ENCODE results near the gene CAPN14.
A peak's percentile ranks its signal among the peaks of the same experiment; 100 is the strongest.

Gene CAPN14

GRCh38 chr2:31205186-31205585 is 12.1 kb downstream of the CAPN14 start:
- Mint-ChIP-seq H3K9me3 (no peaks in the 10 kb centered on the region), H3K27ac (peak overlapping the region in 1 of 3 experiments; percentile 16), H3K36me3 (ENCODE audit: low read depth) (no peaks in the 10 kb centered on the region), H3K4me1 (no peaks in the 10 kb centered on the region), H3K27me3 (ENCODE audit: low read depth) (peaks cover 19% of the 10 kb centered on the region), H3K4me3 (no peak overlapping the region)
- TF ChIP-seq CTCF (IDR thresholded peaks at IDR 0.05; ENCODE audit: unreplicated experiment in 3 of 3), result no peak

GRCh38 chr2:31204783-31205182 is 12.5 kb downstream of the CAPN14 start:
- Mint-ChIP-seq H3K9me3 (no peaks in the 10 kb centered on the region), H3K36me3 (ENCODE audit: low read depth) (no peaks in the 10 kb centered on the region), H3K27me3 (ENCODE audit: low read depth) (peaks cover 21% of the 10 kb centered on the region), H3K4me3 (no peak overlapping the region), H3K4me1 (no peaks in the 10 kb centered on the region), H3K27ac (no peak overlapping the region)
- TF ChIP-seq CTCF (IDR thresholded peaks at IDR 0.05; ENCODE audit: unreplicated experiment in 3 of 3), result no peak

- no peaks in the 10 kb centered on the region for H3K9me3 Mint-ChIP-seq
- H3K4me1 Mint-ChIP-seq, result no peaks in the 10 kb centered on the region
- no peak for TF ChIP-seq CTCF (IDR thresholded peaks at IDR 0.05; ENCODE audit: unreplicated experiment in 3 of 3)
- H3K36me3 Mint-ChIP-seq (ENCODE audit: low read depth), result no peaks in the 10 kb centered on the region
- no peak overlapping the region for H3K27ac Mint-ChIP-seq
- no peak overlapping the region for H3K4me3 Mint-ChIP-seq
- H3K27me3 Mint-ChIP-seq (ENCODE audit: low read depth), result peaks cover 23% of the 10 kb centered on the region
These were observed 13.4 kb downstream of the CAPN14 start for GRCh38 chr2:31203916-31204315.

- Mint-ChIP-seq H3K27ac (no peak overlapping the region), H3K9me3 (no peaks in the 10 kb centered on the region), H3K4me1 (no peaks in the 10 kb centered on the region), H3K4me3 (no peak overlapping the region), H3K27me3 (ENCODE audit: low read depth) (peaks cover 23% of the 10 kb centered on the region), H3K36me3 (ENCODE audit: low read depth) (no peaks in the 10 kb centered on the region)
- TF ChIP-seq CTCF (IDR thresholded peaks at IDR 0.05; ENCODE audit: unreplicated experiment in 3 of 3), result no peak
These were observed 14.5 kb downstream of the CAPN14 start for GRCh38 chr2:31202833-31203232.

GRCh38 chr2:31202041-31202440 is 15.3 kb downstream of the CAPN14 start:
- Mint-ChIP-seq H3K4me1 (no peaks in the 10 kb centered on the region), H3K36me3 (ENCODE audit: low read depth) (no peaks in the 10 kb centered on the region), H3K27ac (no peak overlapping the region), H3K27me3 (ENCODE audit: low read depth) (peaks cover 23% of the 10 kb centered on the region), H3K4me3 (no peak overlapping the region), H3K9me3 (no peaks in the 10 kb centered on the region)
- no peak for TF ChIP-seq CTCF (IDR thresholded peaks at IDR 0.05; ENCODE audit: unreplicated experiment in 3 of 3)

GRCh38 chr2:31200972-31201371 is 16.3 kb downstream of the CAPN14 start:
- no peaks in the 10 kb centered on the region for H3K36me3 Mint-ChIP-seq (ENCODE audit: low read depth)
- no peak overlapping the region for H3K4me3 Mint-ChIP-seq
- H3K27me3 Mint-ChIP-seq (ENCODE audit: low read depth), result peaks cover 23% of the 10 kb centered on the region
- H3K9me3 Mint-ChIP-seq, result no peaks in the 10 kb centered on the region
- H3K27ac Mint-ChIP-seq, result no peak overlapping the region
- no peak for TF ChIP-seq CTCF (IDR thresholded peaks at IDR 0.05; ENCODE audit: unreplicated experiment in 3 of 3)
- no peaks in the 10 kb centered on the region for H3K4me1 Mint-ChIP-seq
